Measurements from ENCODE around the gene GFER. TPM values are rescaled to one million over a fixed set of nuclear protein-coding genes. Genes with fewer than 3 reads are reported as not detected.
"Not testable (repeated sequence)": the region's sequence is repeated elsewhere in the genome, so short reads cannot be mapped to it uniquely, and the experiment has no call there.

The GFER gene
- total RNA-seq, 1 experiment from 2014 or later: 33.9 TPM

DNA sequence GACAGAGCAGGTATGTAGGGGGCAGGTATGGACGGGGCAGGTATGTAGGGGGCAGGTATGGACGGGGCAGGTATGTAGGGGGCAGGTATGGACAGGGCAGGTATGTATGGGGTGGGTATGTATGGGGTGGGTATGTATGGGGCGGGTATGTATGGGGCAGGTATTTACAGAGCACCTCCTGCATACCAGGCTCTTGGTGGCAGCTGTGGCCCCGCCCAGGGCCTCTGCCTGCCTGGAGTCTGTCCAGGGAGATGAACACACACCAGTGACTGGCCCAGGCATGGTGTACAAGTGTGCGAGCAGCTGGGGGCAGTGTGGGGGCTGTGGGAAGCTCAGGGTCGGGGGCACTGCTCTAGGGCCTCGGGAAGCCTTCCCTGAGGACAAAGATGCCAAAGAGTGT, 33.9 kb upstream of the GFER start:
- in situ Hi-C loops (cut with HindIII; ENCODE audit: low pct_unique_long_range_greater_than_20kb, low sequenced_read_pairs): no loop called here
- DNase-seq (ENCODE audit: low read depth, low spot score): no peak

- DNase-seq (ENCODE audit: low read depth, low spot score): no peak
- in situ Hi-C loops (cut with HindIII; ENCODE audit: low pct_unique_long_range_greater_than_20kb, low sequenced_read_pairs): no loop called here
Observed at GRCh38 chr16:1950559-1950958, 33.4 kb upstream of the GFER start.

DNA sequence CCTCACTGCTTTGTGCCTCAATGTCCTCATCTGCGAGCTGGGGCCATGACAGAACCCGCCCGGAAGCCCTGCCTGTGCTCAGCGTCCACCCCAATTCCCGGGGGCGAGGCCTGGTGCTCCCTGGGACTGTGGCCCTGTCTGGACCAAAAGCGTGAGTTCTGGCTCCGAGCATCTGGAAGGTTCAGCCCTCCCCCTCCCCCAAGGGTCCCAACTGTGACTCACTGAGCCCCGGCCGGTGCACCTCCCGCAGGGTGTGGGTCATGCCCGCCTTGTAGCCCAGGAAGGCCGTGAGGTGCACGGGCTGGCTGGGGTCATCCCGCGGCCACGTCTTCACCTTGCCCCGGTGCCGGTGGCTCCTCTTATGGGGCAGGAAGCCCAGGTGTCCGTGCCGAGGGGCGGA, 30.3 kb upstream of the GFER start:
- no peak for DNase-seq (ENCODE audit: low read depth, low spot score)
- in situ Hi-C loops (cut with HindIII; ENCODE audit: low pct_unique_long_range_greater_than_20kb, low sequenced_read_pairs): no loop called here

DNA sequence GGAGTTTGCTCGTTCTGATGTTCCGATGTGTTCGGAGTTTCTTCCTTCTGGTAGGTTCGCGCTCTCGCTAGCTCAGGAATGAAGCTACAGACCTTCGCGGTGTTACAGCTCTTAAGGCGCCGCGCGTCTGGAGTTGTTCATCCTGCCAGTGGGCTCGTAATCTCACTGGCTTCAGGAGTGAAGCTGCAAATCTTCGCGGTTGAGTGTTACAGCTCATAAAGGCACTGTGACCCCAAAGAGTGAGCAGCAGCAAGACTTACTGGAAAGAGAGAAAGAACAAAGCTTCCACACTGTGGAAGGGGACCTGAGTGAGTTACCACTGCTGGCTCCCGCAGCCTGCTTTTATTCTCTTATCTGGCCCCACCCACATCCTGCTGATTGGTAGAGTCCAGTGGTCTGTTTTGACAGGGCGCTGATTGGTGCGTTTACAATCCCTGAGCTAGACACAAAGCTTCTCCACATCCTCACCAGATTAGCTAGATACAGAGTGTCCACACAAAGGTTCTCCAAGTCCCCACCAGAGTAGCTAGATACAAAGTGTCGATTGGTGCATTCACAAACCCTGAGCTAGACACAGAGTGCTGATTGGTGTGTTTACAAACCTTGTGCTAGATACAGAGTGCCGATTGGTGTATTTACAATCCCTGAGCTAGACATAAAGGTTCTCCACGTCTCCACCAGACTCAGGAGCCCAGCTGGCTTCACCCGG, 26.4 kb upstream of the GFER start:
- in situ Hi-C loops (cut with HindIII; ENCODE audit: low pct_unique_long_range_greater_than_20kb, low sequenced_read_pairs); DNase-seq (ENCODE audit: low read depth, low spot score): not testable (repeated sequence)

GRCh38 chr16:1958143-1958491, 25.9 kb upstream of the GFER start:
- DNase-seq (ENCODE audit: low read depth, low spot score); in situ Hi-C loops (cut with HindIII; ENCODE audit: low pct_unique_long_range_greater_than_20kb, low sequenced_read_pairs): not testable (repeated sequence)

- no peak for DNase-seq (ENCODE audit: low read depth, low spot score)
- in situ Hi-C loops (cut with HindIII; ENCODE audit: low pct_unique_long_range_greater_than_20kb, low sequenced_read_pairs): no loop called here
Observed at GRCh38 chr16:1958715-1959268, 25.2 kb upstream of the GFER start.

DNA sequence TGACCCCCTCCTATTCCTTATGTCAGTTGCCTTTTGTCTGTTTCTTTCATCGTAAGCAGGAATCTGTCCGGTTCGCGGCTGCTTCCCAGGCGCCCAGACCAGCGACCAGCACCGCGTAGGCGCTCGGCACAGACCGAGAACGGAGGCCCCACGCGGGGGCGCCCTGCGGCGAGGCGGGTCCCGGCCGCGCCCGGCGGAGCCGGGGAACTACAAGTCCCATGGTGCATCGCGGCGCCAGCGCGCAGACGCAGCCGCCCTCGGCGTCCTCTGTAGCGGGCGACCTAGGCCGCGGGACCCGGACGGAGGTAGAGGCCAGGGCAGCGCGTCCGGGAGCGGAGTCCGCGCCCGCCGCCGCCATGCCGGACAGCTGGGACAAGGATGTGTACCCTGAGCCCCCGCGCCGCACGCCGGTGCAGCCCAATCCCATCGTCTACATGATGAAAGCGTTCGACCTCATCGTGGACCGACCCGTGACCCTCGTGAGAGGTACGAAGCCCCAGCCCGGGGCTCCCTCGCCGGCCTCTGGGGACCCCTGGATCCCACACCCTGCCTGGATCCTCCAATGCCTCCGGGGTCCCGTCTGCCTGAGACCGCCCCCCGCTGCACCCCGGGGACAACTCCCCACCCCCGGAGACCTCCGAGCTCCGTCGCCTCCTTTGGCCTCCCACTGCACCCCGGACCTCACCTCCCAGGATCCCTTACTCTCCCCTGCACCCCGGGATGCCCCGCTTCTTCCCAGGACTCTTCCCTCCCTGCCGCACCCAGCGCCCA, 24.5 kb upstream of the GFER start, which contains the start of gene NDUFB10:
NDUFB10 (plus strand) TSS at position 270 of the 771 bp plus-strand sequence; CDS start at position 357, 87 bp downstream.
- in situ Hi-C loops (cut with HindIII; ENCODE audit: low pct_unique_long_range_greater_than_20kb, low sequenced_read_pairs): no loop called here
- DNase-seq (ENCODE audit: low read depth, low spot score): peak; percentile 89

GRCh38 chr16:1960665-1961630, 23.0 kb upstream of the GFER start:
- DNase-seq (ENCODE audit: low read depth, low spot score): peak; percentile 55
- in situ Hi-C loops (cut with HindIII; ENCODE audit: low pct_unique_long_range_greater_than_20kb, low sequenced_read_pairs): no loop called here

DNA sequence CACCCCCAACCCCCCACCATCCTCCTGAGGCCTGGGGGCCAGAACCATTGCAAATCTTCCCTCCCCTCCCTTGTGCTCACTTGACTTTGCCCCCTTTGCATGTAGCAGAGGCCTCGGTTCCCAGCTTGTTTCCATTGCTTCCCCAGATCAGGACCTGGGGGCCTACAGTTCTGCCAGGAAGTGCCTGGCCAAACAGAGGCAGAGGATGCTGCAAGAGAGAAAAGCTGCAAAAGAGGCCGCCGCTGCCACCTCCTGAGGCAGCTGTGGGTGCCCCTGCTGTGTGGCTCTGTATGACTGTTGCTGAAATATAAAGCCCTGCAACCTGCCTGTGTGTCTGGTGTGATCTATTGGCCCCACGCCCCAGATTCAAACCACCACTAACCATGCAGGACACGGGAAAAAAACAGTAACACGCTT, 22.3 kb upstream of the GFER start:
- peak; percentile 19 for DNase-seq (ENCODE audit: low read depth, low spot score)
- in situ Hi-C loops (cut with HindIII; ENCODE audit: low pct_unique_long_range_greater_than_20kb, low sequenced_read_pairs): no loop called here

GRCh38 chr16:1962161-1963153, 21.5 kb upstream of the GFER start:
- in situ Hi-C loops (cut with HindIII; ENCODE audit: low pct_unique_long_range_greater_than_20kb, low sequenced_read_pairs); DNase-seq (ENCODE audit: low read depth, low spot score): not testable (repeated sequence)

- DNase-seq (ENCODE audit: low read depth, low spot score): peak; percentile 37
- in situ Hi-C loops (cut with HindIII; ENCODE audit: low pct_unique_long_range_greater_than_20kb, low sequenced_read_pairs): no loop called here
Observed at GRCh38 chr16:1963806-1964505, 20.0 kb upstream of the GFER start.

GRCh38 chr16:1964506-1965395, 19.2 kb upstream of the GFER start, which contains the start of gene RPS2:
Gene RPS2 (minus strand): TSS chr16:1964826. CDS start chr16:1964625, 201 bp downstream.
- in situ Hi-C loops (cut with HindIII; ENCODE audit: low pct_unique_long_range_greater_than_20kb, low sequenced_read_pairs): no loop called here
- peak; percentile 97 for DNase-seq (ENCODE audit: low read depth, low spot score)

DNA sequence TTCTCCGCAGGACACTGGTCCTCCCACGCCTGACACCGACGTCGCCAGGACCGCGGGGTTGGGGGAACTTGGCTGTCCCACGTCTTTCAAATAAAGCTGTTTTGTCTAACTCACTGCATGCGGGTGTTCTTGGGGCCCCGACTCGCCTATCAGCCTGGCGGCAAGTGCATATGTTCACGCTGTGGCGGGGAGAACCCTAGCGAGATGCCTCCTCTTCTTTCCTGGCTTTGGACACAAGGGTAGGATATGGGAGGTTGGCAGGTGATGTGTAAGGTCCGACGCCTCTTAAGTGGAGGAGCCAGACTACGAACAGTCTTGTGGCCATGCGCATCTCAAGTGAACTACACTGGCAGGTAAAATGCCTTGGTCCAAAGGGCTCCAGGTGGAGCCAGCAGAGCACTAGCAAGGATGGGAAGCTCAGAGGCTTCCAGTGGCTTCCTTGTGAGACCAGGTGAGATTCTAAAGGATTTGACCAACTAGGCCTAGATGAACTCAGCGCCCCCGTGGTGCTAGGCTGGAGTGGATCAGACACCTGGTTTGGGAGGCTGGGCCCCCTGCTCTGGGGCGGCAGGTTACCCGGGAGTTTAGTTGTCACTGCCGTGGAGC, 18.5 kb upstream of the GFER start:
- in situ Hi-C loops (cut with HindIII; ENCODE audit: low pct_unique_long_range_greater_than_20kb, low sequenced_read_pairs): no loop called here

GRCh38 chr16:1966460-1966859, 17.5 kb upstream of the GFER start, which contains the start of gene RNF151:
Gene RNF151 (plus strand): TSS chr16:1966856. CDS start chr16:1966882, 26 bp downstream.
- DNase-seq (ENCODE audit: low read depth, low spot score): no peak
- in situ Hi-C loops (cut with HindIII; ENCODE audit: low pct_unique_long_range_greater_than_20kb, low sequenced_read_pairs): no loop called here

More for the DNA sequence above, 18.5 kb upstream of the GFER start:
- DNase-seq (ENCODE audit: low read depth, low spot score): no peak
